Measurements from ENCODE around the gene RARB.

DNA sequence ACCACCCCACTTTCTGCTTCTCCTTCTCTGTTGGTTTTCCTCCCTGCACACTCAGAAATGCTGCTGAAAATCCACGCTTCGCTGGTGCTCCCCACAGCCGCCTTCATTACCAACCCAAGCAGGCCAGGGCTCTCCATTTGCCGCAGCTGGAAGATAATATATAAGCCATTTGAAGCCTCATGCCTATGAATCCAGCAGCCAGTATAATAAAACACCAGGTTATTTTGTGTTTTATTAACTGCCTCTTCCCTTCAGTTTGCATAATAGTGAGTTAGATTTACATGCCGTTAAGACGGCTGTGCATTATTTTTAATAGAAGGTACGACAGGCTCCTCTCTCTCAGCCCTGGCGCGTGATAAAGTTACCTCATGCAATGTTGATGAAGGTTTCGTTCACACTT lies 150.0 kb downstream of the RARB start:
- TF ChIP-seq ELF4 (IDR thresholded peaks at IDR 0.05), result no peak
- no peak for TF ChIP-seq ZNF384 (IDR thresholded peaks at IDR 0.05)
- TF ChIP-seq FOXK2 (IDR thresholded peaks at IDR 0.05), result no peak
- TF ChIP-seq NFRKB (IDR thresholded peaks at IDR 0.05), result no peak
- TF ChIP-seq SP1 (IDR thresholded peaks at IDR 0.05), result no peak
